GM23248 (cell line): ENCODE data around the gene TMEM131L. TPM values are rescaled to one million over a fixed set of nuclear protein-coding genes. Genes with fewer than 3 reads are reported as not detected.
A peak's percentile ranks its signal among the peaks of the same experiment; 100 is the strongest.

ENCODE experiments used
- DNase-seq: peaks from one replicate; pipeline ENCODE4 v3.0.0-alpha.2; 2015
- H2AFZ ChIP-seq: fragments of 200-600 bp; sonication (generic); 2 replicates; pipeline ENCODE4 v1.6.1; 2016; ENCODE audit warnings: antibody characterized with exemption
- H3F3A ChIP-seq: fragments of 200-600 bp; sonication (generic); 2 replicates; pipeline ENCODE4 v1.6.1; 2016; ENCODE audit warnings: mild to moderate bottlenecking, antibody characterized with exemption, mixed run types; ENCODE audit not compliant: insufficient read depth
- H3K27ac ChIP-seq: fragments of 200-600 bp; sonication (generic); 2 replicates; pipeline ENCODE4 v1.5.1; 2016; ENCODE audit warnings: mild to moderate bottlenecking
- H3K27me3 ChIP-seq: fragments of 200-600 bp; sonication (generic); replicated peaks from 2 replicates; pipeline ENCODE4 v1.6.1; 2016; ENCODE audit warnings: mild to moderate bottlenecking; ENCODE audit not compliant: insufficient read depth
- H3K36me3 ChIP-seq: fragments of 200-600 bp; sonication (generic); 2 replicates; pipeline ENCODE4 v1.6.1; 2016; ENCODE audit warnings: low read depth, mild to moderate bottlenecking
- H3K4me1 ChIP-seq: fragments of 200-600 bp; sonication (generic); 2 replicates; pipeline ENCODE4 v1.6.1; 2016; ENCODE audit warnings: mild to moderate bottlenecking; ENCODE audit not compliant: insufficient read depth
- H3K4me2 ChIP-seq: fragments of 200-600 bp; sonication (generic); one replicate; pipeline ENCODE4 v1.6.1; 2016; ENCODE audit warnings: mild to moderate bottlenecking; ENCODE audit not compliant: unreplicated experiment
- H3K4me3 ChIP-seq: fragments of 200-600 bp; sonication (generic); 2 replicates; pipeline ENCODE4 v1.5.1; 2016; ENCODE audit warnings: mild to moderate bottlenecking
- H3K79me2 ChIP-seq: fragments of 200-600 bp; sonication (generic); 2 replicates; pipeline ENCODE4 v1.6.1; 2016; ENCODE audit warnings: mild to moderate bottlenecking; ENCODE audit not compliant: insufficient read depth
- H3K9ac ChIP-seq: fragments of 200-600 bp; sonication (generic); 2 replicates; pipeline ENCODE4 v1.6.1; 2016; ENCODE audit warnings: mild to moderate bottlenecking
- H3K9me2 ChIP-seq: fragments of 200-600 bp; sonication (generic); 2 replicates; pipeline ENCODE4 v1.6.1; 2016; ENCODE audit warnings: mixed run types, mild to moderate bottlenecking, moderate library complexity; ENCODE audit not compliant: insufficient read depth
- H3K9me3 ChIP-seq: fragments of 200-600 bp; sonication (generic); one replicate; pipeline ENCODE4 v1.6.1; 2017; ENCODE audit warnings: low read depth
- H4K20me1 ChIP-seq: fragments of 200-600 bp; sonication (generic); 2 replicates; pipeline ENCODE4 v1.6.0; 2016; ENCODE audit not compliant: insufficient read depth
- EZH2 ChIP-seq: fragments of 200-600 bp; sonication (generic); IDR thresholded peaks from 2 replicates; pipeline ENCODE4 v1.6.1; 2018; ENCODE audit warnings: antibody characterized with exemption, mild to moderate bottlenecking; ENCODE audit not compliant: insufficient read depth, poor library complexity, severe bottlenecking
- EZH2phosphoT487 ChIP-seq: fragments of 200-600 bp; sonication (generic); IDR thresholded peaks from 2 replicates; pipeline ENCODE4 v1.6.1; 2018; ENCODE audit warnings: antibody characterized with exemption, moderate library complexity, mild to moderate bottlenecking, low read depth; ENCODE audit not compliant: insufficient read depth
- WGBS, 2 experiments: methylation state at CpG; one replicate each; pipeline ENCODE4 v1.1.6; 2015 to 2017; ENCODE audit warnings: low lambda C conversion rate in 2 of 2, low coverage in 1 of 2; ENCODE audit errors: missing lambda C conversion rate in 2 of 2; 5-methylcytosine and 5-hydroxymethylcytosine counted together
- in situ Hi-C: fragments of 300-500 bp; cut with MboI; formaldehyde crosslinking; loops from 2 replicates; pipeline ENCODE4 v1.15.0; 2020
- polyA plus RNA-seq: library from polyadenylated mRNA; unstranded; fragments of >200 nt; fragmentation: Nextera tagmentation; extraction: Ambion mirVana; gene quantifications from 2 replicates; pipeline ENCODE4 v1.2.1, GENCODE V29; 2016
- total RNA-seq: library from RNA; depleted of rRNA; stranded (reverse); fragments of >200 nt; shearing (Covaris generic); gene quantifications from 2 replicates; pipeline ENCODE4 v1.2.3, GENCODE V29; 2014

TMEM131L gene
- total and polyA plus RNA-seq, 2 experiments from 2014 or later, result 8.7 to 11.1 TPM

DNA sequence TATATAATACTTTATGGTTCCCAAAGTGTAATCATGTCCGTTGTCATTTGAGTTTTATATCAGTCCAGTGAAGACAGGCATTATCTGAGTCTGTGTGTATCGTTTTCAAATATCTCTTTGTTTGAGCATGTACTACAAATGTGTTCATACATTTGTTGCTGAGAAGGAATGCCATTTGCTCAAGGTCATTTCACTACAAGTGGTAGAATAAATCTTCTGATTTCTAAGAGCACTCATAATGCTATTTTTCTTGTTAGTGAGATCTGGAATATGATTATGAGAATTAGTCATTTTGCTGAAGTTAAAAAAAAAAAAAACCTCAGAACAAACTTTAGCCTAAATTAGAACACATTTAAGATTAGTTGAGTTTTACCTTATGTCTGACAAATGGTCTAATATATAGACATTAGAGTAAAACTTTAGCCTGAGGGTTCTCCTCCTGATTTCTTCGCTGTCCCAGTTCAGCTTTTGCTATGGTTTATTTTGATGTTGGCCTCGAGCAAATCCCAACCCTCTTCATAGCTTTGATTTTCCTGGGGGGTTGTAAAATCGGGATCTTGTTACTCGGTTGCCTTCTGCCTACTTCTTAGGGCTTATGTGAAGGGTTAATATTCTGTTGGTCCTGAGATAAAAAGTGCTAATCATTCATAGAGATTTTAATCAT, 87.1 kb downstream of the TMEM131L start:
- no peaks in the 10 kb centered on the region for H3K4me1 ChIP-seq
- H2AFZ ChIP-seq, result no peak overlapping the region
- no peaks in the 10 kb centered on the region for H3F3A ChIP-seq
- TF ChIP-seq EZH2 (no peak), EZH2phosphoT487 (no peak)
- no peaks in the 10 kb centered on the region for H3K79me2 ChIP-seq
- no peak overlapping the region for H3K4me3 ChIP-seq
- no peaks in the 10 kb centered on the region for H3K9me3 ChIP-seq
- H3K9me2 ChIP-seq, result no peaks in the 10 kb centered on the region
- no peak for DNase-seq
- WGBS, 2 experiments, result 73% methylated on average over 6 of the region's 6 CpGs
- no peak overlapping the region for H3K9ac ChIP-seq
- H3K36me3 ChIP-seq, result peaks cover 3% of the 10 kb centered on the region; the same call in 1 of the 2 replicates
- no peak overlapping the region for H3K4me2 ChIP-seq
- no peaks in the 10 kb centered on the region for H3K27me3 ChIP-seq
- no peaks in the 10 kb centered on the region for H4K20me1 ChIP-seq
- no peak overlapping the region for H3K27ac ChIP-seq
- in situ Hi-C loops, result no loop called here

DNA sequence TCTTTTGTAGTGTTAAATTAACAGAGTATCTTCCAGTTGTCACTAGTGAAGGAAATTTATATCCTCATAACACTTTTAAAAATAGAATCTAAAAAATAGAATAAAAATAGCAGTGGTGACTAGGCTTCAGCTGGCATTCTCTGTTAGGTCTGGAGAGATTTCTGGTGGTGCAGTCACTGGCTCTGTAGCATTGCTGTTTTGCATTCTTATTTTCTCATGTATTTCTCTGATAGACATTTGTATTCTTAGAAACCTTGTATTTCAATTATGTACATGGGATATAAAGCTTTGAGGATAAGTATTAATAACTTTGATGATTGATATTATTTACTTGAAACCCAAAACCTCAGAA, 87.6 kb downstream of the TMEM131L start:
- Histone ChIP-seq H3K79me2 (no peaks in the 10 kb centered on the region), H3K4me2 (no peak overlapping the region), H2AFZ (no peak overlapping the region), H3K9me3 (no peaks in the 10 kb centered on the region), H3K36me3 (peaks cover 3% of the 10 kb centered on the region; the same call in 1 of the 2 replicates), H3K4me1 (no peaks in the 10 kb centered on the region), H4K20me1 (no peaks in the 10 kb centered on the region), H3K9ac (no peak overlapping the region), H3K27ac (no peak overlapping the region), H3F3A (no peaks in the 10 kb centered on the region), H3K27me3 (no peaks in the 10 kb centered on the region), H3K4me3 (no peak overlapping the region), H3K9me2 (no peaks in the 10 kb centered on the region)
- in situ Hi-C loops, result no loop called here
- DNase-seq, result peak; percentile 50
- TF ChIP-seq EZH2 (no peak), EZH2phosphoT487 (no peak)

DNA sequence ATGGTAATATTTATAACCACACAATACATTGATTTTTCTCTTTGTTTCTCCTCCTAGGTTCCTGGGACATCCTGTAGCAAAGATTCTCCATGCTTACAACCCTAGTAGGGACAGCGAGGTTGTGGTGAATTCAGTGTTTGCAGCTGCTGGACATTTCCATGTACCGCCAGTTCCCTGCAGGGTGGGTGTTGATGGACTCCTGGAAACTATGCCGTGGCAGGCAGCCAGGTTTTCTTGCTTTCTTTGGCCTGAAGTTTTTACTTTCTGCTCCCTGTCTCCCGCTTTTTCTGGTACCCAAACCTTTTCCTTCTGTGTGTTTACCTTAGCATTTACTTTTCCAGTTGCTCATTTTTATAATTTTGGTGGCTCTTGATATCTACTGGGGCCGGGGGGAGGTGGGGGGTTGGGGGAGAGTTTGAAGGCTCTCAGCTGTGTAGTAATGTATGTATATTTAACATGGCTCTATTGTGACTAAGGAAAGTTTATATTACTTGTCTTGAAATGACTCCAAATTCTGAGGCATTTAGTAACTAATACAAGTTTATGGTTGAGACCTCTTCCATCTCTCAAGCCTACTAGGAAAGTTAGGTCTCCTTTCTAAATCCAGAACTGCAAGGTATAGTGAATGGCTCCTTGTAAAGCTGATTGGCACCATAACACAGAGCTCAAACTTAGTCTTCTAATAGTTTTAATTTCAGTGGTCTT, 89.7 kb downstream of the TMEM131L start:
- no peak for TF ChIP-seq EZH2
- TF ChIP-seq EZH2phosphoT487, result no peak
- Histone ChIP-seq H3K4me1 (0 out of 2 replicates have a peak, but pooled peaks cover 3% of the 10 kb centered on the region), H3K9me2 (no peaks in the 10 kb centered on the region), H2AFZ (no peak overlapping the region), H3K4me3 (no peak overlapping the region), H3K36me3 (peaks cover 3% of the 10 kb centered on the region; the same call in 1 of the 2 replicates), H3K79me2 (no peaks in the 10 kb centered on the region), H3F3A (no peaks in the 10 kb centered on the region), H3K9ac (no peak overlapping the region), H3K27me3 (no peaks in the 10 kb centered on the region), H3K27ac (no peak overlapping the region), H4K20me1 (no peaks in the 10 kb centered on the region), H3K4me2 (no peak overlapping the region), H3K9me3 (no peaks in the 10 kb centered on the region)
- in situ Hi-C loops, result no loop called here
- peak; percentile 25 for DNase-seq
- 60 to 61% methylated on average over 5 of the region's 5 CpGs for WGBS, 2 experiments

DNA sequence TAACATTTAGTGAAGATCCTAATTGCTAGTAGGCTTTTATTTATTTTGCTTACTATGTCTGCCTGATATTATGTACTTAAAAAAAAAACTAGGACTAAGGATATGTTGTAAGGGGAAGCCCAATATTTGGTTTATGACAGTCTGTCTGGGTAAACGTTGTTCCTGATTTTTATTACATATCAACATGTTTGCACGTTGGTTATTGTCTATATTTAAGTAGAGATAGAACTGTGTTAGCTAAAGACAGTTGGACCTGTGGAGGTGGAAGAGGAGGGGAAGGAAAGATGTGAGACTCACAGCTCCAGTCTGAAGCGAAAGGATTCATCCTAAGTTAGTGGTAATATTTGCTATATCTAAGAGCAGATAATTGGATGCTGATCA, 90.3 kb downstream of the TMEM131L start:
- Histone ChIP-seq H3F3A (no peaks in the 10 kb centered on the region), H3K9me2 (no peaks in the 10 kb centered on the region), H3K9me3 (no peaks in the 10 kb centered on the region), H2AFZ (no peak overlapping the region), H3K9ac (no peak overlapping the region), H3K27me3 (no peaks in the 10 kb centered on the region), H3K4me1 (0 out of 2 replicates have a peak, but pooled peaks cover 4% of the 10 kb centered on the region), H4K20me1 (no peaks in the 10 kb centered on the region), H3K79me2 (no peaks in the 10 kb centered on the region), H3K4me2 (no peak overlapping the region), H3K4me3 (no peak overlapping the region), H3K27ac (no peak overlapping the region), H3K36me3 (peaks cover 3% of the 10 kb centered on the region; the same call in 1 of the 2 replicates)
- in situ Hi-C loops, result no loop called here
- DNase-seq, result no peak
- TF ChIP-seq EZH2 (no peak), EZH2phosphoT487 (no peak)
- 96% methylated on average over 3 of the region's 3 CpGs for WGBS, 2 experiments
